OCI-LY1 (cell line): ENCODE measurements around the gene CLDN9.
"Not testable (repeated sequence)": the region's sequence is repeated elsewhere in the genome, so short reads cannot be mapped to it uniquely, and the experiment has no call there.

ENCODE experiments used
- H2AFZ ChIP-seq: fragments of 200-600 bp; sonication (generic), shearing (Covaris generic); 2 replicates; pipeline ENCODE4 v1.6.0; 2014; ENCODE audit warnings: antibody characterized with exemption, mild to moderate bottlenecking, low read length
- H3F3A ChIP-seq: fragments of 200-600 bp; sonication (generic), shearing (Covaris generic); 2 replicates; pipeline ENCODE4 v1.6.0; 2014; ENCODE audit warnings: mild to moderate bottlenecking, antibody characterized with exemption, low read length, moderate library complexity; ENCODE audit not compliant: insufficient read depth
- H3K27ac ChIP-seq: fragments of 200-600 bp; sonication (generic); 2 replicates; pipeline ENCODE4 v1.5.1; 2014; ENCODE audit warnings: low read length, mixed run types, mild to moderate bottlenecking, low read depth; ENCODE audit not compliant: poor library complexity, severe bottlenecking
- H3K27me3 ChIP-seq: fragments of 200-600 bp; sonication (generic); 2 replicates; pipeline ENCODE4 v1.6.0; 2014; ENCODE audit warnings: antibody characterized with exemption, mild to moderate bottlenecking, low read length, moderate library complexity; ENCODE audit not compliant: insufficient read depth
- H3K36me3 ChIP-seq: fragments of 200-600 bp; sonication (generic); 2 replicates; pipeline ENCODE4 v1.6.1; 2014; ENCODE audit warnings: mild to moderate bottlenecking, antibody characterized with exemption, low read length, moderate library complexity, mixed read lengths; ENCODE audit not compliant: insufficient read depth
- H3K4me1 ChIP-seq: fragments of 200-600 bp; sonication (generic); 2 replicates; pipeline ENCODE4 v1.5.1; 2014; ENCODE audit warnings: mild to moderate bottlenecking, low read length, moderate library complexity; ENCODE audit not compliant: insufficient read depth, severe bottlenecking
- H3K4me2 ChIP-seq: fragments of 200-600 bp; sonication (generic), shearing (Covaris generic); 2 replicates; pipeline ENCODE4 v1.6.1; 2014; ENCODE audit warnings: low read length
- H3K4me3 ChIP-seq: fragments of 200-600 bp; sonication (generic); 2 replicates; pipeline ENCODE4 v1.5.1; 2014; ENCODE audit warnings: low read length, low read depth, mild to moderate bottlenecking, mixed read lengths; ENCODE audit not compliant: poor library complexity, severe bottlenecking
- H3K79me2 ChIP-seq: fragments of 200-600 bp; shearing (Covaris generic); 2 replicates; pipeline ENCODE4 v1.6.1; 2016; ENCODE audit warnings: mixed run types, low read length, mixed read lengths; ENCODE audit not compliant: insufficient read depth
- H3K9ac ChIP-seq: fragments of 200-600 bp; sonication (generic), shearing (Covaris generic); 2 replicates; pipeline ENCODE4 v1.6.1; 2014; ENCODE audit warnings: mild to moderate bottlenecking, low read length, mixed read lengths
- H3K9me2 ChIP-seq: fragments of 200-600 bp; sonication (generic), shearing (Covaris generic); 2 replicates; pipeline ENCODE4 v1.6.1; 2014; ENCODE audit warnings: low read depth, mild to moderate bottlenecking, low read length, mixed read lengths
- H3K9me3 ChIP-seq: fragments of 200-600 bp; shearing (Covaris generic); 2 replicates; pipeline ENCODE4 v1.6.1; 2014; ENCODE audit warnings: low read length, mixed read lengths
- H4K20me1 ChIP-seq: fragments of 200-600 bp; sonication (generic), shearing (Covaris generic); 2 replicates; pipeline ENCODE4 v1.6.0; 2016; ENCODE audit warnings: mild to moderate bottlenecking, low read length; ENCODE audit not compliant: insufficient read depth
- CTCF ChIP-seq: fragments of 200-600 bp; sonication (generic), shearing (Covaris generic); IDR thresholded peaks from 2 replicates; pipeline ENCODE4 v1.5.1; 2017; ENCODE audit warnings: mild to moderate bottlenecking, antibody characterized with exemption, low read length, moderate library complexity, mixed read lengths
- EZH2 ChIP-seq: fragments of 200-600 bp; sonication (generic), shearing (Covaris generic); IDR thresholded peaks from 2 replicates; pipeline ENCODE4 v1.8.0; 2017; ENCODE audit warnings: borderline replicate concordance, mixed run types, mild to moderate bottlenecking, antibody characterized with exemption, low read length, moderate library complexity, mixed read lengths

CLDN9 gene

GRCh38 chr16:3051009-3051408, 38.3 kb downstream of the CLDN9 start:
- Histone ChIP-seq H3K9me3 (no peaks in the 10 kb centered on the region), H3F3A (no peaks in the 10 kb centered on the region), H2AFZ (no peak overlapping the region), H3K4me2 (no peak overlapping the region), H3K36me3 (no peaks in the 10 kb centered on the region), H3K4me3 (no peak overlapping the region), H3K9me2 (no peaks in the 10 kb centered on the region), H3K79me2 (no peaks in the 10 kb centered on the region), H3K4me1 (peaks cover 10% of the 10 kb centered on the region), H3K27ac (no peak overlapping the region), H4K20me1 (no peaks in the 10 kb centered on the region), H3K9ac (no peak overlapping the region), H3K27me3 (no peaks in the 10 kb centered on the region)
- TF ChIP-seq EZH2 (no peak), CTCF (no peak)

- Histone ChIP-seq H3K36me3 (no peaks in the 10 kb centered on the region), H3K9me2 (no peaks in the 10 kb centered on the region), H3K79me2 (no peaks in the 10 kb centered on the region), H3F3A (no peaks in the 10 kb centered on the region), H3K9me3 (no peaks in the 10 kb centered on the region), H3K27me3 (no peaks in the 10 kb centered on the region), H4K20me1 (no peaks in the 10 kb centered on the region), H3K27ac (no peak overlapping the region), H2AFZ (no peak overlapping the region), H3K4me3 (no peak overlapping the region), H3K9ac (no peak overlapping the region), H3K4me1 (peaks cover 10% of the 10 kb centered on the region), H3K4me2 (no peak overlapping the region)
- no peak for TF ChIP-seq EZH2
- no peak for TF ChIP-seq CTCF
Observed at GRCh38 chr16:3051494-3051893, 38.8 kb downstream of the CLDN9 start.

GRCh38 chr16:3052571-3053329, 40.0 kb downstream of the CLDN9 start:
- not testable (repeated sequence) for H3K4me1 ChIP-seq, H3K27ac ChIP-seq, H3K4me3 ChIP-seq, H3K79me2 ChIP-seq, H4K20me1 ChIP-seq, H3K9me3 ChIP-seq, H3K9me2 ChIP-seq, H3K9ac ChIP-seq, H2AFZ ChIP-seq, H3K4me2 ChIP-seq, H3F3A ChIP-seq, H3K27me3 ChIP-seq, H3K36me3 ChIP-seq

- H3K27me3 ChIP-seq, H3K36me3 ChIP-seq, H3K9me2 ChIP-seq, H3K9ac ChIP-seq, H3K4me3 ChIP-seq, H3K27ac ChIP-seq, H3K79me2 ChIP-seq, H4K20me1 ChIP-seq, H3F3A ChIP-seq, H3K4me2 ChIP-seq, H3K9me3 ChIP-seq, H2AFZ ChIP-seq: not testable (repeated sequence)
- peaks cover 12% of the 10 kb centered on the region for H3K4me1 ChIP-seq
Observed at GRCh38 chr16:3053330-3053710, 40.6 kb downstream of the CLDN9 start.
